Epithelial cell of esophagus (primary cell): ENCODE data around the gene SLC6A18.
"Not testable (repeated sequence)": the region's sequence is repeated elsewhere in the genome, so short reads cannot be mapped to it uniquely, and the experiment has no call there.

Experiments used
- DNase-seq: peaks from one replicate; pipeline ENCODE4 v3.0.0; 2010; ENCODE audit warnings: low read depth
- H3K4me3 ChIP-seq: 2 replicates; pipeline ENCODE4 v1.5.1; 2011; ENCODE audit warnings: mild to moderate bottlenecking, low read length, control low read depth
- TF ChIP-seq, protein P1 (sequence below): IDR thresholded peaks from 2 replicates; pipeline ENCODE4 v1.5.1; 2011; ENCODE audit warnings: low read depth, mild to moderate bottlenecking, low read length, control low read depth, inconsistent platforms; ENCODE audit not compliant: insufficient read depth; ENCODE audit errors: missing control alignments

Gene SLC6A18

GRCh38 chr5:1285883-1286291 lies 60.7 kb downstream of the SLC6A18 start:
- no peak overlapping the region for H3K4me3 ChIP-seq
- TF ChIP-seq, protein P1, sequence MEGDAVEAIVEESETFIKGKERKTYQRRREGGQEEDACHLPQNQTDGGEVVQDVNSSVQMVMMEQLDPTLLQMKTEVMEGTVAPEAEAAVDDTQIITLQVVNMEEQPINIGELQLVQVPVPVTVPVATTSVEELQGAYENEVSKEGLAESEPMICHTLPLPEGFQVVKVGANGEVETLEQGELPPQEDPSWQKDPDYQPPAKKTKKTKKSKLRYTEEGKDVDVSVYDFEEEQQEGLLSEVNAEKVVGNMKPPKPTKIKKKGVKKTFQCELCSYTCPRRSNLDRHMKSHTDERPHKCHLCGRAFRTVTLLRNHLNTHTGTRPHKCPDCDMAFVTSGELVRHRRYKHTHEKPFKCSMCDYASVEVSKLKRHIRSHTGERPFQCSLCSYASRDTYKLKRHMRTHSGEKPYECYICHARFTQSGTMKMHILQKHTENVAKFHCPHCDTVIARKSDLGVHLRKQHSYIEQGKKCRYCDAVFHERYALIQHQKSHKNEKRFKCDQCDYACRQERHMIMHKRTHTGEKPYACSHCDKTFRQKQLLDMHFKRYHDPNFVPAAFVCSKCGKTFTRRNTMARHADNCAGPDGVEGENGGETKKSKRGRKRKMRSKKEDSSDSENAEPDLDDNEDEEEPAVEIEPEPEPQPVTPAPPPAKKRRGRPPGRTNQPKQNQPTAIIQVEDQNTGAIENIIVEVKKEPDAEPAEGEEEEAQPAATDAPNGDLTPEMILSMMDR, result no peak
- no peak for DNase-seq

GRCh38 chr5:1288439-1289335 lies 63.5 kb downstream of the SLC6A18 start:
- H3K4me3 ChIP-seq, result no peak overlapping the region
- DNase-seq, result no peak
- TF ChIP-seq, protein P1, result no peak

- DNase-seq, H3K4me3 ChIP-seq: not testable (repeated sequence)
These were observed 64.4 kb downstream of the SLC6A18 start for GRCh38 chr5:1289559-1289958.

- not testable (repeated sequence) for DNase-seq, H3K4me3 ChIP-seq
These were observed 65.8 kb downstream of the SLC6A18 start for GRCh38 chr5:1290956-1291355.

DNA sequence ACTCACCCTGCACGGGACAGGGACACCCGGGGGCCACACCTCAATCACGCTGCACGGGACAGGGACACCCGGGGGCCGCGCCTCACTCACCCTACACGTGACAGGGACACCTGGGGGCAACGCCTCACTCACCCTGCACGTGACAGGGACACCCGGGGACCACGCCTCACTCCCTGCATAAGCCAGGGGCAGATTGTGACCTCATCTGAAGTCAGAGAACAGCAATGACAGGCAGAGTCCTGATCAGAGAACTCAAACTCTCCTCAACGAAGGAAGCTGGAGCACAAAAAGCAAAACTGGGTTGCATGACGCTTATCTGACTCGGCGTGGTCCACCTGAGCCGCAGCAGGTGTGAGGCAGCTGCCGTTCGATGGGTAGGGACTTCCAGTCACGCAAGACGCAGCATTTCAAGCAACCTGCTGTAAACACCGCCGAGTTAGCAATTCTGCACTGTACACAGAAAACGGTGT lies 66.5 kb downstream of the SLC6A18 start:
- TF ChIP-seq, protein P1, result no peak
- DNase-seq, result no peak
- no peak overlapping the region for H3K4me3 ChIP-seq

DNA sequence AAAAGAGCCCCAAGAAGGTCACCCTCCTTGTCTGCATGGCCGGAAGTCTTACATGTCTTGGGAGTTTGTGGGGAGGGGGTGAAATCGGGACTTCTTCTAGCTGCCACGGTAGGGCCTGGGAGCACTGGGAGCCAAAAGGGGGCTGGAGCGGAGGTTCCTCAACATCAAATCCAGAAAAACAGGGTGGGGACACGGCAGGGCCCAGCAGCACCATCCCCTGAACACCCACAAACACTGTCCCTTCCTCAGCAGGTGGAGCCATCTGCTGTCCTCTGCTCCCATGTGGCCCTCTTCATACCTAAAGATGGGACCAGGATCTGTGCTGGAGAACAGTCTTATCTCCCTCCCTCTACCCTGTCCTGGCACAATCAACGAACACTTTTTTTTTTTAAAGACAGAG lies 67.0 kb downstream of the SLC6A18 start:
- DNase-seq, result no peak
- TF ChIP-seq, protein P1, result no peak
- no peak overlapping the region for H3K4me3 ChIP-seq

DNA sequence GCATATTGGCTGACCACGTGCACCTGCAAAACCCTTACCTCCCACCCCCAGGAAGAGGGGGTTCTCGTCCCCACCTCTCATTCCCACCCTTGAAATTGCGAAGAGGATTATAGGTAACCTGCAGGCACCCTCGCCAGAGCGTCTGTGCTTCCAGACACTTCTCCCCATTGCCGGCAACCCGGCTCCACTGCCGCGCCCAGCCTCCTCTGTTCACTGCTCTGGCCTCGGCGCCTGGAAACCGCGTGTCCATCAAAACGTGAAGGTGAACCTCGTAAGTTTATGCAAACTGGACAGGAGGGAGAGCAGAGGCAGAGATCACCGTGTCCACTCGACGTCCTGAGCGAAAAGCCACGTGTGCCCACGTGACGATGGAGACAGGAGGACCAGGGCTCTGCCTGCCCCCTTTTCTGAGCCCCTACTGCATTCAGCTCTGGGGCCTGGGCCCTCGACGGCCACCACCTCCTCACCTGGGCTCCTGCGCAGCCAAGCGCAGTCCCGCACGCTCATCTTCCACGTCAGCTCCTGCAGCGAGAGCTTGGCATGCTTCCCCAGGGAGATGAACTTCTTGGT lies 67.8 kb downstream of the SLC6A18 start:
- DNase-seq, result no peak
- TF ChIP-seq, protein P1, result no peak

DNA sequence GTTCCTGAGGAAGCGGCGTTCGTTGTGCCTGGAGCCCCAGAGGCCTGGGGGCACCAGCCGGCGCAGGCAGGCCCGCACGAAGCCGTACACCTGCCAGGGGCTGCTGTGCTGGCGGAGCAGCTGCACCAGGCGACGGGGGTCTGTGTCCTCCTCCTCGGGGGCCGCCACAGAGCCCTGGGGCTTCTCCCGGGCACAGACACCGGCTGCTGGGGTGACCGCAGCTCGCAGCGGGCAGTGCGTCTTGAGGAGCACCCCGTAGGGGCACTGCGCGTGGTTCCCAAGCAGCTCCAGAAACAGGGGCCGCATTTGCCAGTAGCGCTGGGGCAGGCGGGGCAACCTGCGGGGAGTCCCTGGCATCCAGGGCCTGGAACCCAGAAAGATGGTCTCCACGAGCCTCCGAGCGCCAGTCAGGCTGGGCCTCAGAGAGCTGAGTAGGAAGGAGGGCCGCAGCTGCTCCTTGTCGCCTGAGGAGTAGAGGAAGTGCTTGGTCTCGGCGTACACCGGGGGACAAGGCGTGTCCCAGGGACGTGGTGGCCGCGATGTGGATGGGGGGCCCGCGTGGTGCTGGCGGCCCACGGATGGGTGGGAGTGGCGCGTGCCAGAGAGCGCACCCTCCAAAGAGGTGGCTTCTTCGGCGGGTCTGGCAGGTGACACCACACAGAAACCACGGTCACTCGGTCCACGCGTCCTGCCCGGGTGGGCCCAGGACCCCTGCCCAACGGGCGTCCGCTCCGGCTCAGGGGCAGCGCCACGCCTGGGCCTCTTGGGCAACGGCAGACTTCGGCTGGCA lies 68.4 kb downstream of the SLC6A18 start:
- no peak for DNase-seq
- H3K4me3 ChIP-seq, result no peak overlapping the region
- TF ChIP-seq, protein P1, result no peak

More for the DNA sequence above, 67.8 kb downstream of the SLC6A18 start:
- no peak overlapping the region for H3K4me3 ChIP-seq
